Suprapubic skin (tissue), 4 donors: Measurements from ENCODE around the gene CD151. TPM values are rescaled to one million over a fixed set of nuclear protein-coding genes. Genes with fewer than 3 reads are reported as not detected.

ENCODE experiments used
- DNase-seq, 2 donors: peaks; one replicate each; pipeline ENCODE4 v3.0.0-alpha.2; 2019; ENCODE audit warnings: low spot score in 2 of 2
- H3K27ac ChIP-seq: fragments of 200-600 bp; sonication (generic); one replicate; pipeline ENCODE4 v1.5.1; 2019
- H3K27me3 ChIP-seq: fragments of 200-600 bp; sonication (generic); one replicate; pipeline ENCODE4 v1.5.1; 2019
- H3K36me3 ChIP-seq: fragments of 200-600 bp; sonication (generic); one replicate; pipeline ENCODE4 v1.5.1; 2019
- H3K4me1 ChIP-seq: fragments of 200-600 bp; sonication (generic); one replicate; pipeline ENCODE4 v1.5.1; 2019
- H3K4me3 ChIP-seq: fragments of 200-600 bp; sonication (generic); one replicate; pipeline ENCODE4 v1.5.1; 2019; ENCODE audit warnings: mild to moderate bottlenecking
- H3K9me3 ChIP-seq: fragments of 200-600 bp; sonication (generic); one replicate; pipeline ENCODE4 v1.5.1; 2019
- EP300 ChIP-seq: sonication (generic); formaldehyde crosslinking; IDR thresholded peaks from one replicate; pipeline ENCODE4 v1.6.1; 2017; ENCODE audit warnings: antibody characterized with exemption
- POLR2A ChIP-seq, 2 donors: fragments of 450-650 bp; IDR thresholded peaks; one replicate each; pipeline ENCODE4 v1.6.1; 2017; ENCODE audit warnings: antibody characterized with exemption in 2 of 2, mild to moderate bottlenecking in 2 of 2, moderate library complexity in 2 of 2
- POLR2AphosphoS5 ChIP-seq, 3 donors: sonication (generic); formaldehyde crosslinking; IDR thresholded peaks; one replicate each; pipeline ENCODE4 v1.6.1; 2017; ENCODE audit warnings: antibody characterized with exemption in 3 of 3
- WGBS: methylation state at CpG from one replicate; pipeline ENCODE4 v1.1.5; 2018; 5-methylcytosine and 5-hydroxymethylcytosine counted together
- total RNA-seq, 4 donors: library from RNA; depleted of rRNA; stranded (reverse); fragments of >200 nt; gene quantifications; one replicate each; pipeline ENCODE4 v1.1.0, GENCODE V29; 2016
- TF ChIP-seq, protein P1 (sequence below), 2 donors: fragments of 200-600 bp in 1 of 2; fragments of 450-650 bp in 1 of 2; sonication (generic) in 1 of 2; IDR thresholded peaks; one replicate each; pipeline ENCODE4 v1.5.1; 2016 to 2019; ENCODE audit warnings: antibody characterized with exemption in 2 of 2, mild to moderate bottlenecking in 1 of 2, moderate library complexity in 1 of 2

CD151 gene
- total RNA-seq, 4 donors from 2014 or later = 108 to 162 (median 150) TPM

DNA sequence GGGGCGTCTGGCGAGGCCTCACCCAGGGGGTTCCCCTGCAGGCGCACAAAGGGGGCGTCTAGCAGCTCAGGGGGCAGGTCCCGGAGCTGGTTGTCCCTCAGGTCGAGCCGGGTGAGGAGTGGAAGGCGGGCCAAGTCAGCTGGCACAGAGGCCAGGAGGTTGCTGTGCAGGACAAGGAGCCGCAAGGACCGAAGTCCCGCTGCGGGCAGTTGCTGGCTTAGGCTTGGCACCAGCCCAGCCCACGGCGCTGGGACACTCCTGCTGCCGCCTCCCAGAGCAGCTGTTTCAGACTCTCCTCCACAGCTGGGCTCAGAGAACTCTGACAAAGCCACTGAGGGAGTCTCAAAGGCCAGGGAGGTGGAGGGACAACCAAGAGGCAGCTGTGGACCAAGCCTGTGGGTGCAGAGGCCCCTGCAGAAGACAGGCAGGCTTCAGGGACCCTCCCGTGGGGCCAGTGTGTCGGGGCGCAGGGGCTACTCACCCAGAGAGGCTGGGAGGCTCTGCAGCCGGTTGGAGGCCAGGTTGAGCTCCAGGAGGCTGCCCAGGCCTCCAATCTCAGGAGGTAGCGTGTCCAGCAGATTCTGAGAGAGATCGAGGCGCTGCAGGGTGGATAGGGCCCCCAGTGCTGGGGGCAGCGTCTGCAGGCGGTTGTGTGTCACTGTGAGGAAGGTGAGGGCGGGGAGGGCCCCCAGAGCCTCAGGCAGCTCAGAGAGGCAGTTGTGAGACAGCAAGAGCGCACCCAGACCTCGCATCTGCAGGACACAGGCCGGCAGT, 29.9 kb upstream of the CD151 start:
- no peaks in the 10 kb centered on the region for H3K9me3 ChIP-seq
- no peak for TF ChIP-seq EP300
- TF ChIP-seq, protein P1, sequence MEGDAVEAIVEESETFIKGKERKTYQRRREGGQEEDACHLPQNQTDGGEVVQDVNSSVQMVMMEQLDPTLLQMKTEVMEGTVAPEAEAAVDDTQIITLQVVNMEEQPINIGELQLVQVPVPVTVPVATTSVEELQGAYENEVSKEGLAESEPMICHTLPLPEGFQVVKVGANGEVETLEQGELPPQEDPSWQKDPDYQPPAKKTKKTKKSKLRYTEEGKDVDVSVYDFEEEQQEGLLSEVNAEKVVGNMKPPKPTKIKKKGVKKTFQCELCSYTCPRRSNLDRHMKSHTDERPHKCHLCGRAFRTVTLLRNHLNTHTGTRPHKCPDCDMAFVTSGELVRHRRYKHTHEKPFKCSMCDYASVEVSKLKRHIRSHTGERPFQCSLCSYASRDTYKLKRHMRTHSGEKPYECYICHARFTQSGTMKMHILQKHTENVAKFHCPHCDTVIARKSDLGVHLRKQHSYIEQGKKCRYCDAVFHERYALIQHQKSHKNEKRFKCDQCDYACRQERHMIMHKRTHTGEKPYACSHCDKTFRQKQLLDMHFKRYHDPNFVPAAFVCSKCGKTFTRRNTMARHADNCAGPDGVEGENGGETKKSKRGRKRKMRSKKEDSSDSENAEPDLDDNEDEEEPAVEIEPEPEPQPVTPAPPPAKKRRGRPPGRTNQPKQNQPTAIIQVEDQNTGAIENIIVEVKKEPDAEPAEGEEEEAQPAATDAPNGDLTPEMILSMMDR (IDR thresholded peaks at IDR 0.05) = no peak
- no peak for TF ChIP-seq POLR2AphosphoS5 (IDR thresholded peaks at IDR 0.05)
- no peak for TF ChIP-seq POLR2A (IDR thresholded peaks at IDR 0.05)
- no peak overlapping the region for H3K4me3 ChIP-seq
- 91% methylated on average over 18 of the region's 28 CpGs for WGBS
- no peaks in the 10 kb centered on the region for H3K27me3 ChIP-seq
- DNase-seq = no peak
- H3K36me3 ChIP-seq = peaks cover 23% of the 10 kb centered on the region
- H3K4me1 ChIP-seq = peaks cover 30% of the 10 kb centered on the region
- H3K27ac ChIP-seq = no peak overlapping the region

DNA sequence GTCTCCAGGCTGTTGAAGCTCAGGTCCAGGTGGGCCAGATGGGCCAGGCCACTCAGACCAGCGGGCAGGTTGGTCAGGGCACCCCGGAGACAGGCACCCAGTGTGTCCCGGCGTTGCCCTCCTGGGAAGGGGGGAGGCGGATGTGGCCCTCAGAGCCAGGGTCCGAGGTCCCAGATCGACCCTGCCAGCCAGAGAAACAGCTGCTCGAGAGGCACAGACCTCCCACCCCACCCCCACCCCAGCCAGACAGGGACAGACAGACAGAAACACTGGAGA, 29.3 kb upstream of the CD151 start:
- Histone ChIP-seq H3K27ac (no peak overlapping the region), H3K4me3 (no peak overlapping the region), H3K36me3 (peaks cover 23% of the 10 kb centered on the region), H3K27me3 (no peaks in the 10 kb centered on the region), H3K4me1 (peaks cover 32% of the 10 kb centered on the region), H3K9me3 (no peaks in the 10 kb centered on the region)
- 100% methylated on average over 1 of the region's 8 CpGs for WGBS
- TF ChIP-seq EP300 (no peak), POLR2AphosphoS5 (IDR thresholded peaks at IDR 0.05) (no peak), POLR2A (IDR thresholded peaks at IDR 0.05) (no peak)
- TF ChIP-seq, protein P1 (IDR thresholded peaks at IDR 0.05) = no peak
- DNase-seq = no peak

DNA sequence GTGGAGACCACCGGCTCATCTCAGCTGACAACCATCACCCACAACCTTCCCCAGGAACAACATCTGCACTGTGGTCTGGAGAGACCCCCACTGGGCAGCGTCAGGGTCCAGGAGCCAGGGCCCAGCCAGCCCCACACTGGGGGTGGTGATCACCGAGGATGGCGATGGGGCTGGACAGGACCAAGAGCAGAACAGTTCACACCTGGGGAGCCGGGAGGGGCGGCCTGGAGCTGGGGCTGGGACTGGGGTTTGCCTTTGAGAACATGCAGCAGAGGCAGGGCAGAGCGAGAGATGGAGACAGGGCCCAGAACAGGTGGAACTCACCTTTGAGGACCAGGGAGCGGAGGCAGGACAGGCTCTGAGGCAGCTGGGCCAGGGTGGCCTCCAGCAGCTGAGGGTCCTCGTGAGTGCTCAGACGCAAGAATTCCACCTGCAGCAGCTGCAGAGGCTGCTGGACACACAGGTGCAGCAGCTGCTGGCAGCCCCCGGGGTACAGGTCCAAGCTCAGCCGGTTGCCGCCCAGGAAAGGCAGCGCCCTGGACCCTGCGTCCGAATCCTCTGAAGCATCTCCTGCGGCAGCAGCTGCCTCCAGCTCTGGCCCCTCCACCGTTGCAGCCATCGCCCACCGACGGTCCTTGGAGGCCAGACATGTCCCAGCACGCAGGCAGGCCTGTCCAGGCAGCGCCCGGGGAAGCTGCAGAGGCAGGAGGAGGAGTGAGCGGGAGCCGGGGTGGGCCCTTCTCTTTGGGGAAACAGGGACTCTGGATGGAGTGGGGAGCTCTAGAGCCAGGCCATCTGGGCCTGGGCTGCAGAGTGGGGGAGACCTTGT, 28.8 kb upstream of the CD151 start:
- Histone ChIP-seq H3K4me3 (peak overlapping the region; percentile 67), H3K9me3 (no peaks in the 10 kb centered on the region), H3K27ac (no peak overlapping the region), H3K36me3 (peaks cover 23% of the 10 kb centered on the region), H3K27me3 (no peaks in the 10 kb centered on the region), H3K4me1 (peaks cover 37% of the 10 kb centered on the region)
- no peak for TF ChIP-seq POLR2A (IDR thresholded peaks at IDR 0.05)
- TF ChIP-seq, protein P1 (IDR thresholded peaks at IDR 0.05) = no peak
- TF ChIP-seq EP300 = no peak
- TF ChIP-seq POLR2AphosphoS5 (IDR thresholded peaks at IDR 0.05) = no peak
- WGBS = 78% methylated on average over 8 of the region's 26 CpGs
- DNase-seq = no peak

DNA sequence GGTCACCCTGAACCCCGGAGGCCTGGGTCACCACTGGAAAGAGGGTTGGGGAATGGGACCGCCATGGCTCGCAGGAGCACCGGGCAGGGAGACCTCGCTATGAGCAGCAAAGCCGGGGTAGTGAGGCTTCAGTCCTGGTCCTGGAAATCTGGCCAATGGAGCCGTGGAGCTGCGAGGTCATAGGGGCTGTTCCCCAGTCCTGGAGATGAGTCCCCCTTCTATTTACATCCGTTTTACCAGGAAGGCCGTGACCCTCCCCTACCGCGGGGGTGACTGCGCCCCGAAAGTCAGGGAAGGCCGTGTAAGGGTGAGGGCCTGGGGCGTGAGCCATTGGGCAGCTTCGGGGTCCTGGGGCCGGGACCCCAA, 28.2 kb upstream of the CD151 start:
- WGBS = 5% methylated on average over 12 of the region's 18 CpGs
- TF ChIP-seq POLR2A (IDR thresholded peaks at IDR 0.05) (no peak), POLR2AphosphoS5 (IDR thresholded peaks at IDR 0.05) (no peak), EP300 (no peak)
- TF ChIP-seq, protein P1 (IDR thresholded peaks at IDR 0.05) = no peak
- DNase-seq = no peak
- H3K36me3 ChIP-seq = peaks cover 23% of the 10 kb centered on the region
- no peaks in the 10 kb centered on the region for H3K9me3 ChIP-seq
- H3K4me1 ChIP-seq = peaks cover 37% of the 10 kb centered on the region
- H3K27ac ChIP-seq = peak overlapping the region; percentile 92
- no peaks in the 10 kb centered on the region for H3K27me3 ChIP-seq
- peak overlapping the region; percentile 67 for H3K4me3 ChIP-seq
